ENCODE results near the gene MID1. TPM values are rescaled to one million over a fixed set of nuclear protein-coding genes. Genes with fewer than 3 reads are reported as not detected.

The MID1 gene
- total RNA-seq, 3 donors from 2014 or later: 41.4 to 48.8 (median 48.4) TPM

- H3K4me3 ChIP-seq: no peak overlapping the region
- no peaks in the 10 kb centered on the region for H3K4me1 ChIP-seq (ENCODE audit: low read depth)
- intact Hi-C loops (cut with DNase I, micrococcal nuclease): no loop called here
- DNase-seq: no peak
- no peak for ATAC-seq
- H3K9me3 ChIP-seq: no peaks in the 10 kb centered on the region
- TF ChIP-seq CTCF (IDR thresholded peaks at IDR 0.05): no peak
- H3K36me3 ChIP-seq (ENCODE audit: low read depth): no peaks in the 10 kb centered on the region
These were observed 204.9 kb downstream of the MID1 start for GRCh38 chrX:10415306-10416001.

- no peak for TF ChIP-seq CTCF (IDR thresholded peaks at IDR 0.05)
These were observed 205.5 kb downstream of the MID1 start for GRCh38 chrX:10414862-10415261.

GRCh38 chrX:10414156-10414824 is 206.1 kb downstream of the MID1 start:
- ATAC-seq (no peak), DNase-seq (no peak)
- H3K9me3 ChIP-seq: no peaks in the 10 kb centered on the region
- H3K36me3 ChIP-seq (ENCODE audit: low read depth): no peaks in the 10 kb centered on the region
- no peak for TF ChIP-seq CTCF (IDR thresholded peaks at IDR 0.05)
- H3K4me3 ChIP-seq: no peak overlapping the region
- intact Hi-C loops (cut with DNase I, micrococcal nuclease): no loop called here
- no peaks in the 10 kb centered on the region for H3K4me1 ChIP-seq (ENCODE audit: low read depth)

More at GRCh38 chrX:10414862-10415261, 205.5 kb downstream of the MID1 start:
- Histone ChIP-seq H3K4me3 (no peak overlapping the region), H3K4me1 (ENCODE audit: low read depth) (no peaks in the 10 kb centered on the region), H3K9me3 (no peaks in the 10 kb centered on the region), H3K36me3 (ENCODE audit: low read depth) (no peaks in the 10 kb centered on the region)
- intact Hi-C loops (cut with DNase I, micrococcal nuclease): no loop called here
- ATAC-seq (no peak), DNase-seq (no peak)

GRCh38 chrX:10404436-10404835 is 215.9 kb downstream of the MID1 start:
- H3K4me1 ChIP-seq (ENCODE audit: low read depth): no peaks in the 10 kb centered on the region
- no peaks in the 10 kb centered on the region for H3K36me3 ChIP-seq (ENCODE audit: low read depth)
- DNase-seq (no peak), ATAC-seq (no peak)
- H3K4me3 ChIP-seq: no peak overlapping the region
- no peak for TF ChIP-seq CTCF (IDR thresholded peaks at IDR 0.05)
- H3K9me3 ChIP-seq: no peaks in the 10 kb centered on the region
- intact Hi-C loops (cut with DNase I, micrococcal nuclease): no loop called here

GRCh38 chrX:10401239-10401638 is 219.1 kb downstream of the MID1 start:
- ATAC-seq (no peak), DNase-seq (no peak)
- intact Hi-C loops (cut with DNase I, micrococcal nuclease): no loop called here
- no peaks in the 10 kb centered on the region for H3K4me1 ChIP-seq (ENCODE audit: low read depth)
- H3K36me3 ChIP-seq (ENCODE audit: low read depth): no peaks in the 10 kb centered on the region
- no peak for TF ChIP-seq CTCF (IDR thresholded peaks at IDR 0.05)
- H3K4me3 ChIP-seq: no peak overlapping the region
- no peaks in the 10 kb centered on the region for H3K9me3 ChIP-seq
